ENCODE measurements around the gene SCN3A. TPM values are rescaled to one million over a fixed set of nuclear protein-coding genes. Genes with fewer than 3 reads are reported as not detected.

The SCN3A gene
- total RNA-seq, 1 experiment from 2014 or later = 0.07 TPM

- Histone ChIP-seq H3K27me3 (ENCODE audit: low read length) (no peaks in the 10 kb centered on the region), H3K4me1 (ENCODE audit: insufficient read depth, low read length) (no peaks in the 10 kb centered on the region), H2AFZ (ENCODE audit: low read length) (no peak overlapping the region), H3K9ac (ENCODE audit: low read length) (no peak overlapping the region), H3F3A (ENCODE audit: low read length, unreplicated experiment) (no peaks in the 10 kb centered on the region), H3K4me3 (ENCODE audit: low read length) (no peak overlapping the region), H3K27ac (ENCODE audit: low read length) (no peak overlapping the region), H3K4me2 (ENCODE audit: low read length) (no peak overlapping the region), H3K36me3 (ENCODE audit: low read depth, low read length) (no peaks in the 10 kb centered on the region), H3K9me3 (ENCODE audit: low read length) (no peaks in the 10 kb centered on the region), H4K20me1 (ENCODE audit: low read length) (no peaks in the 10 kb centered on the region), H3K9me2 (replicated peaks; ENCODE audit: low read length) (no peaks in the 10 kb centered on the region), H3K79me2 (ENCODE audit: low read length) (no peaks in the 10 kb centered on the region)
- POLR2A ChIA-PET (ENCODE audit: unreplicated experiment) = interaction anchor here (0.5 to 0.6 kb wide), 2 partner anchors 116 to 1271 kb away, joined by 3 to 5 read pairs; no protein-coding TSS in a partner anchor
- DNase-seq (no peak), ATAC-seq (no peak)
- CTCF ChIA-PET = no interaction called here
- BruUV-seq (replicated peaks) = no TSS peak
- intact Hi-C loops (cut with micrococcal nuclease) = no loop called here
- TF ChIP-seq CTCF (conservative IDR thresholded peaks at IDR 0.05; ENCODE audit: low read depth, low read length) = no peak
- TF ChIP-seq EZH2phosphoT487 (IDR thresholded peaks at IDR 0.05; ENCODE audit: borderline replicate concordance, low read length) = no peak
- no peak for TF ChIP-seq EZH2 (IDR thresholded peaks at IDR 0.05; ENCODE audit: low read length, unreplicated experiment)
Measured at GRCh38 chr2:165208094-165208493, 4.2 kb upstream of the SCN3A start.

GRCh38 chr2:165205865-165206264, 2.0 kb upstream of the SCN3A start:
- H4K20me1 ChIP-seq (ENCODE audit: low read length) = no peaks in the 10 kb centered on the region
- no peaks in the 10 kb centered on the region for H3F3A ChIP-seq (ENCODE audit: low read length, unreplicated experiment)
- no TSS peak for BruUV-seq (replicated peaks)
- CTCF ChIA-PET = no interaction called here
- H3K4me3 ChIP-seq (ENCODE audit: low read length) = no peak overlapping the region
- POLR2A ChIA-PET (ENCODE audit: unreplicated experiment) = no interaction called here
- no peak for DNase-seq
- intact Hi-C loops (cut with micrococcal nuclease) = loop anchor here (2.0 kb wide), 1 partner anchor 213 kb away; no protein-coding TSS in a partner anchor
- H3K36me3 ChIP-seq (ENCODE audit: low read depth, low read length) = no peaks in the 10 kb centered on the region
- H3K79me2 ChIP-seq (ENCODE audit: low read length) = no peaks in the 10 kb centered on the region
- no peak overlapping the region for H3K27ac ChIP-seq (ENCODE audit: low read length)
- TF ChIP-seq EZH2phosphoT487 (IDR thresholded peaks at IDR 0.05; ENCODE audit: borderline replicate concordance, low read length) (no peak), CTCF (conservative IDR thresholded peaks at IDR 0.05; ENCODE audit: low read depth, low read length) (no peak), EZH2 (IDR thresholded peaks at IDR 0.05; ENCODE audit: low read length, unreplicated experiment) (no peak)
- H3K4me2 ChIP-seq (ENCODE audit: low read length) = no peak overlapping the region
- H2AFZ ChIP-seq (ENCODE audit: low read length) = no peak overlapping the region
- no peaks in the 10 kb centered on the region for H3K9me2 ChIP-seq (replicated peaks; ENCODE audit: low read length)
- peaks cover 9% of the 10 kb centered on the region; the same call in 1 of the 2 replicates for H3K27me3 ChIP-seq (ENCODE audit: low read length)
- no peak overlapping the region for H3K9ac ChIP-seq (ENCODE audit: low read length)
- no peak for ATAC-seq
- H3K4me1 ChIP-seq (ENCODE audit: insufficient read depth, low read length) = no peaks in the 10 kb centered on the region
- H3K9me3 ChIP-seq (ENCODE audit: low read length) = no peaks in the 10 kb centered on the region

- no peak overlapping the region for H3K27ac ChIP-seq (ENCODE audit: low read length)
- CTCF ChIA-PET = interaction anchor here (1.0 to 1.3 kb wide), 2 partner anchors 184 to 209 kb away, joined by 3 read pairs; no protein-coding TSS in a partner anchor
- no TSS peak for BruUV-seq (replicated peaks)
Measured at GRCh38 chr2:165202239-165202638, 1.6 kb downstream of the SCN3A start.

More at GRCh38 chr2:165202239-165202638, 1.6 kb downstream of the SCN3A start:
- Histone ChIP-seq H3K4me2 (ENCODE audit: low read length) (no peak overlapping the region), H3F3A (ENCODE audit: low read length, unreplicated experiment) (no peaks in the 10 kb centered on the region), H3K9me3 (ENCODE audit: low read length) (no peaks in the 10 kb centered on the region), H3K36me3 (ENCODE audit: low read depth, low read length) (no peaks in the 10 kb centered on the region), H3K27me3 (ENCODE audit: low read length) (peaks cover 37% of the 10 kb centered on the region), H3K4me3 (ENCODE audit: low read length) (no peak overlapping the region), H3K79me2 (ENCODE audit: low read length) (no peaks in the 10 kb centered on the region), H4K20me1 (ENCODE audit: low read length) (no peaks in the 10 kb centered on the region), H2AFZ (ENCODE audit: low read length) (no peak overlapping the region), H3K9me2 (replicated peaks; ENCODE audit: low read length) (no peaks in the 10 kb centered on the region), H3K4me1 (ENCODE audit: insufficient read depth, low read length) (no peaks in the 10 kb centered on the region), H3K9ac (ENCODE audit: low read length) (no peak overlapping the region)
- intact Hi-C loops (cut with micrococcal nuclease) = no loop called here
- no peak for ATAC-seq
- DNase-seq = no peak
- TF ChIP-seq EZH2phosphoT487 (IDR thresholded peaks at IDR 0.05; ENCODE audit: borderline replicate concordance, low read length) (no peak), CTCF (conservative IDR thresholded peaks at IDR 0.05; ENCODE audit: low read depth, low read length) (no peak), EZH2 (IDR thresholded peaks at IDR 0.05; ENCODE audit: low read length, unreplicated experiment) (no peak)
- POLR2A ChIA-PET (ENCODE audit: unreplicated experiment) = no interaction called here
